ENCODE results near the gene PANK3.
A peak's percentile ranks its signal among the peaks of the same experiment; 100 is the strongest.

PANK3 gene

GRCh38 chr5:168578538-168579487 is at the start of gene PANK3:
PANK3 (minus strand) TSS chr5:168579368; CDS start chr5:168579283, 85 bp downstream.
- peaks cover 21% of the 10 kb centered on the region for H3K4me1 ChIP-seq (ENCODE audit: insufficient read depth, low read length)
- no peaks in the 10 kb centered on the region for H3K36me3 ChIP-seq (ENCODE audit: insufficient read depth, low read length)
- H3K9ac ChIP-seq (ENCODE audit: low read length), result peak within 1 kb of the TSS; percentile 86
- peak within 1 kb of the TSS; percentile 94 for H3K27ac ChIP-seq (ENCODE audit: low read depth, low read length)
- peak within 1 kb of the TSS; percentile 75 to 98 for H3K4me3 ChIP-seq (ENCODE audit: low read depth in 1 of 2, low read length in 2 of 2)
- H3K27me3 ChIP-seq (ENCODE audit: control insufficient read depth in 1 of 2, insufficient read depth in 2 of 2, low read length in 2 of 2), result no peaks in the 10 kb centered on the region
- no peaks in the 10 kb centered on the region for H3K9me3 ChIP-seq (ENCODE audit: low read length)

GRCh38 chr5:168624850-168625364 is 45.7 kb upstream of the PANK3 start:
- Histone ChIP-seq H3K9ac (ENCODE audit: low read length) (no peak overlapping the region), H3K27ac (ENCODE audit: low read depth, low read length) (no peak overlapping the region), H3K36me3 (ENCODE audit: insufficient read depth, low read length) (no peaks in the 10 kb centered on the region), H3K27me3 (ENCODE audit: control insufficient read depth in 1 of 2, insufficient read depth in 2 of 2, low read length in 2 of 2) (no peaks in the 10 kb centered on the region), H3K4me1 (ENCODE audit: insufficient read depth, low read length) (no peaks in the 10 kb centered on the region), H3K9me3 (ENCODE audit: low read length) (no peaks in the 10 kb centered on the region), H3K4me3 (ENCODE audit: low read depth in 1 of 2, low read length in 2 of 2) (no peak overlapping the region)

DNA sequence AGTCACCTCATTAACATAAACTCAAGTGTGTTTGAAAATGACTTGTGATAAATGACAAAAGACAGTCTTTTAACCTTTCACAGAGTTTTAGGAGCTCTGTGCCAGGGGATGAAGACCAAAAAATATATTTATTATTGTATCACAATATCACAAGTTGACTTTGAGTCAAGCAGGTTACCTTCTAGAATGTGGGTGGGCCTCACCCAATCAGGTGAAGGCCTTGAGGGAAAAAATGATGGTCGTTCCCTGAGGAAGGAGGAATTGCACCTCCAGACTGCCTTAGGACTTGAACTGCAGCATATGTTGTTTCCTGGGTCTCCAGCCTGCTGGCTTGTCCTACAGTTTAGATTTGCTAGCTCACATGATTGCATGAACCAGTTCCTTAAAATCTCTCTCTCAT is 41.6 kb upstream of the PANK3 start:
- Histone ChIP-seq H3K4me3 (ENCODE audit: low read depth in 1 of 2, low read length in 2 of 2) (no peak overlapping the region), H3K9me3 (ENCODE audit: low read length) (no peaks in the 10 kb centered on the region), H3K27me3 (ENCODE audit: control insufficient read depth in 1 of 2, insufficient read depth in 2 of 2, low read length in 2 of 2) (no peaks in the 10 kb centered on the region), H3K9ac (ENCODE audit: low read length) (no peak overlapping the region), H3K4me1 (ENCODE audit: insufficient read depth, low read length) (no peaks in the 10 kb centered on the region), H3K36me3 (ENCODE audit: insufficient read depth, low read length) (no peaks in the 10 kb centered on the region), H3K27ac (ENCODE audit: low read depth, low read length) (no peak overlapping the region)

DNA sequence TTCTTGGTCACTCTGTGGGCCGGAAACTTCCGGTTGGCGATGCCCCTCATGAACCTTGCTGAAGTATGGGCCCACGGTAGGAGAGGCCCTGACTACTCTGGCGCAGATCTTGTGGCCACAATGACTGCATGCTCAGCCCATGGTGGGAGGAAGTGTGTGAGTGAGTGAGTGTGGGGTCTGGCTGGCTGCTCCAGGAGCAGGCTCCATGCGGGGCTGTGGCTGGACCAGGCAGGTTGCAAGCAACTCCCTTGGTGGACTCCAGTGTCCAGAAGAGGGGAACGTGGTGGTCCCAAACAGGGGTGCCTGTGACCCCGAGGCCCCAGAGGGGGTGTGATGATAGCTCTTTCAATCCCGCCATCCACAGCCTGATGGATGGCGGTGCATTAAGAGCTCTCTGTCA is 35.5 kb upstream of the PANK3 start:
- Histone ChIP-seq H3K9ac (ENCODE audit: low read length) (no peak overlapping the region), H3K4me3 (ENCODE audit: low read depth in 1 of 2, low read length in 2 of 2) (no peak overlapping the region), H3K36me3 (ENCODE audit: insufficient read depth, low read length) (no peaks in the 10 kb centered on the region), H3K27me3 (ENCODE audit: control insufficient read depth in 1 of 2, insufficient read depth in 2 of 2, low read length in 2 of 2) (no peaks in the 10 kb centered on the region), H3K27ac (ENCODE audit: low read depth, low read length) (no peak overlapping the region), H3K9me3 (ENCODE audit: low read length) (no peaks in the 10 kb centered on the region), H3K4me1 (ENCODE audit: insufficient read depth, low read length) (no peaks in the 10 kb centered on the region)

- no peak overlapping the region for H3K4me3 ChIP-seq (ENCODE audit: low read depth in 1 of 2, low read length in 2 of 2)
- H3K36me3 ChIP-seq (ENCODE audit: insufficient read depth, low read length), result no peaks in the 10 kb centered on the region
- no peak overlapping the region for H3K9ac ChIP-seq (ENCODE audit: low read length)
Observed at GRCh38 chr5:168613996-168614395, 34.8 kb upstream of the PANK3 start.

GRCh38 chr5:168613396-168613795 is 34.2 kb upstream of the PANK3 start:
- no peaks in the 10 kb centered on the region for H3K9me3 ChIP-seq (ENCODE audit: low read length)
- no peaks in the 10 kb centered on the region for H3K4me1 ChIP-seq (ENCODE audit: insufficient read depth, low read length)
- H3K27me3 ChIP-seq (ENCODE audit: control insufficient read depth in 1 of 2, insufficient read depth in 2 of 2, low read length in 2 of 2), result no peaks in the 10 kb centered on the region
- H3K4me3 ChIP-seq (ENCODE audit: low read depth in 1 of 2, low read length in 2 of 2), result no peak overlapping the region
- H3K36me3 ChIP-seq (ENCODE audit: insufficient read depth, low read length), result no peaks in the 10 kb centered on the region
- no peak overlapping the region for H3K27ac ChIP-seq (ENCODE audit: low read depth, low read length)
- H3K9ac ChIP-seq (ENCODE audit: low read length), result no peak overlapping the region

More at GRCh38 chr5:168613996-168614395, 34.8 kb upstream of the PANK3 start:
- no peaks in the 10 kb centered on the region for H3K27me3 ChIP-seq (ENCODE audit: control insufficient read depth in 1 of 2, insufficient read depth in 2 of 2, low read length in 2 of 2)
- no peaks in the 10 kb centered on the region for H3K9me3 ChIP-seq (ENCODE audit: low read length)
- no peak overlapping the region for H3K27ac ChIP-seq (ENCODE audit: low read depth, low read length)
- no peaks in the 10 kb centered on the region for H3K4me1 ChIP-seq (ENCODE audit: insufficient read depth, low read length)

DNA sequence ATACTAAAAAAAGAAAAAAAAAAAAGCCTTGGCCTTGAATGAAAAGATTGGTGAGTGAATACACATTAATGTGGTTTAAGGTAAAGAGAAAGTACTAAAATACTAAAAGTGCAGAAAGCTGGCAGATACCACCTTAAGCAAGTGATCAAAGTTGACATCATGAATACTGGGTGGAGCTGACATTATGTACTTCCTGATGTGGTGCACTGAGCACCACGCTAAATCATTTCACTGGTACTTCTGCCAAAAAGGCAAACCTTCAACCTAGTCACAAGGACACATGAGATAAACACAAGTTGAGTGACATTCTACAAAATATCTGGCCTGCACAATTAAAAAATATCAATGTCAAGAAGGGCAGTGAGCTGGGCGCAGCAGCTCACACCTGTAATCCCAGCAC is 33.8 kb upstream of the PANK3 start:
- Histone ChIP-seq H3K9ac (ENCODE audit: low read length) (no peak overlapping the region), H3K27me3 (ENCODE audit: control insufficient read depth in 1 of 2, insufficient read depth in 2 of 2, low read length in 2 of 2) (no peaks in the 10 kb centered on the region), H3K9me3 (ENCODE audit: low read length) (no peaks in the 10 kb centered on the region), H3K27ac (ENCODE audit: low read depth, low read length) (no peak overlapping the region), H3K36me3 (ENCODE audit: insufficient read depth, low read length) (no peaks in the 10 kb centered on the region), H3K4me1 (ENCODE audit: insufficient read depth, low read length) (no peaks in the 10 kb centered on the region), H3K4me3 (ENCODE audit: low read depth in 1 of 2, low read length in 2 of 2) (no peak overlapping the region)

GRCh38 chr5:168612123-168612522 is 33.0 kb upstream of the PANK3 start:
- no peaks in the 10 kb centered on the region for H3K36me3 ChIP-seq (ENCODE audit: insufficient read depth, low read length)
- no peak overlapping the region for H3K9ac ChIP-seq (ENCODE audit: low read length)
- H3K9me3 ChIP-seq (ENCODE audit: low read length), result no peaks in the 10 kb centered on the region
- H3K27me3 ChIP-seq (ENCODE audit: control insufficient read depth in 1 of 2, insufficient read depth in 2 of 2, low read length in 2 of 2), result no peaks in the 10 kb centered on the region
- no peak overlapping the region for H3K4me3 ChIP-seq (ENCODE audit: low read depth in 1 of 2, low read length in 2 of 2)
- H3K4me1 ChIP-seq (ENCODE audit: insufficient read depth, low read length), result no peaks in the 10 kb centered on the region
- H3K27ac ChIP-seq (ENCODE audit: low read depth, low read length), result no peak overlapping the region

GRCh38 chr5:168611165-168611564 is 32.0 kb upstream of the PANK3 start:
- Histone ChIP-seq H3K36me3 (ENCODE audit: insufficient read depth, low read length) (no peaks in the 10 kb centered on the region), H3K4me3 (ENCODE audit: low read depth in 1 of 2, low read length in 2 of 2) (no peak overlapping the region), H3K9ac (ENCODE audit: low read length) (no peak overlapping the region), H3K27ac (ENCODE audit: low read depth, low read length) (no peak overlapping the region), H3K4me1 (ENCODE audit: insufficient read depth, low read length) (no peaks in the 10 kb centered on the region), H3K9me3 (ENCODE audit: low read length) (no peaks in the 10 kb centered on the region), H3K27me3 (ENCODE audit: control insufficient read depth in 1 of 2, insufficient read depth in 2 of 2, low read length in 2 of 2) (no peaks in the 10 kb centered on the region)

GRCh38 chr5:168609806-168610482 is 30.8 kb upstream of the PANK3 start:
- Histone ChIP-seq H3K27me3 (ENCODE audit: control insufficient read depth in 1 of 2, insufficient read depth in 2 of 2, low read length in 2 of 2) (no peaks in the 10 kb centered on the region), H3K27ac (ENCODE audit: low read depth, low read length) (no peak overlapping the region), H3K9me3 (ENCODE audit: low read length) (no peaks in the 10 kb centered on the region), H3K4me3 (ENCODE audit: low read depth in 1 of 2, low read length in 2 of 2) (no peak overlapping the region), H3K9ac (ENCODE audit: low read length) (no peak overlapping the region), H3K4me1 (ENCODE audit: insufficient read depth, low read length) (no peaks in the 10 kb centered on the region), H3K36me3 (ENCODE audit: insufficient read depth, low read length) (no peaks in the 10 kb centered on the region)

- Histone ChIP-seq H3K27me3 (ENCODE audit: control insufficient read depth in 1 of 2, insufficient read depth in 2 of 2, low read length in 2 of 2) (no peaks in the 10 kb centered on the region), H3K4me3 (ENCODE audit: low read depth in 1 of 2, low read length in 2 of 2) (no peak overlapping the region), H3K27ac (ENCODE audit: low read depth, low read length) (no peak overlapping the region), H3K4me1 (ENCODE audit: insufficient read depth, low read length) (no peaks in the 10 kb centered on the region), H3K9ac (ENCODE audit: low read length) (no peak overlapping the region), H3K9me3 (ENCODE audit: low read length) (no peaks in the 10 kb centered on the region), H3K36me3 (ENCODE audit: insufficient read depth, low read length) (no peaks in the 10 kb centered on the region)
Observed at GRCh38 chr5:168608821-168609220, 29.7 kb upstream of the PANK3 start.
